ENCODE data around the gene IRAK2.

The IRAK2 gene

DNA sequence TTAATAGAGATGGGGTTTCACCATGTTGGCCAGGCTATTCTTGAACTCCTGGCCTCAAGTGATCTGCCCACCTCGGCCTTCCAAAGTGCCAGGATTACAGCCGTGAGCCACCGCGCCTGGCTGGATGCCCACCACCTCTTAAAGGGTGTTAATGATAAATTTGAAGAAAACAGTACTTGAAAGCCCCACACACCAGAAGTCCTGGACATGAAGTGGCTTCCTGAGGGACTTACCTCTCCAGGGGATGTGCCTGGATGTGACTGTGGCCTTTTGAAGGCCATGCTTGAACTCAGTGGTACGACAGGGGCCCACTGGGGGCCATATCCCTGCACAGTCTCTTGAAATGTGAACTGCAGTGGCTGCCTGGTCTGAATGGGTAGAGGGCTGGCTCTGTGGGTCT, 18.2 kb downstream of the IRAK2 start:
- DNase-seq (ENCODE audit: low spot score) = no peak
- Histone ChIP-seq H3K27ac (no peak overlapping the region), H3K4me3 (no peak overlapping the region)
- TF ChIP-seq, protein P1, sequence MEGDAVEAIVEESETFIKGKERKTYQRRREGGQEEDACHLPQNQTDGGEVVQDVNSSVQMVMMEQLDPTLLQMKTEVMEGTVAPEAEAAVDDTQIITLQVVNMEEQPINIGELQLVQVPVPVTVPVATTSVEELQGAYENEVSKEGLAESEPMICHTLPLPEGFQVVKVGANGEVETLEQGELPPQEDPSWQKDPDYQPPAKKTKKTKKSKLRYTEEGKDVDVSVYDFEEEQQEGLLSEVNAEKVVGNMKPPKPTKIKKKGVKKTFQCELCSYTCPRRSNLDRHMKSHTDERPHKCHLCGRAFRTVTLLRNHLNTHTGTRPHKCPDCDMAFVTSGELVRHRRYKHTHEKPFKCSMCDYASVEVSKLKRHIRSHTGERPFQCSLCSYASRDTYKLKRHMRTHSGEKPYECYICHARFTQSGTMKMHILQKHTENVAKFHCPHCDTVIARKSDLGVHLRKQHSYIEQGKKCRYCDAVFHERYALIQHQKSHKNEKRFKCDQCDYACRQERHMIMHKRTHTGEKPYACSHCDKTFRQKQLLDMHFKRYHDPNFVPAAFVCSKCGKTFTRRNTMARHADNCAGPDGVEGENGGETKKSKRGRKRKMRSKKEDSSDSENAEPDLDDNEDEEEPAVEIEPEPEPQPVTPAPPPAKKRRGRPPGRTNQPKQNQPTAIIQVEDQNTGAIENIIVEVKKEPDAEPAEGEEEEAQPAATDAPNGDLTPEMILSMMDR (IDR thresholded peaks at IDR 0.05) = no peak

GRCh38 chr3:10184250-10184649, 19.5 kb downstream of the IRAK2 start:
- Histone ChIP-seq H3K4me3 (no peak overlapping the region), H3K27ac (no peak overlapping the region)
- DNase-seq (ENCODE audit: low spot score) = no peak
- TF ChIP-seq, protein P1 (IDR thresholded peaks at IDR 0.05) = no peak

DNA sequence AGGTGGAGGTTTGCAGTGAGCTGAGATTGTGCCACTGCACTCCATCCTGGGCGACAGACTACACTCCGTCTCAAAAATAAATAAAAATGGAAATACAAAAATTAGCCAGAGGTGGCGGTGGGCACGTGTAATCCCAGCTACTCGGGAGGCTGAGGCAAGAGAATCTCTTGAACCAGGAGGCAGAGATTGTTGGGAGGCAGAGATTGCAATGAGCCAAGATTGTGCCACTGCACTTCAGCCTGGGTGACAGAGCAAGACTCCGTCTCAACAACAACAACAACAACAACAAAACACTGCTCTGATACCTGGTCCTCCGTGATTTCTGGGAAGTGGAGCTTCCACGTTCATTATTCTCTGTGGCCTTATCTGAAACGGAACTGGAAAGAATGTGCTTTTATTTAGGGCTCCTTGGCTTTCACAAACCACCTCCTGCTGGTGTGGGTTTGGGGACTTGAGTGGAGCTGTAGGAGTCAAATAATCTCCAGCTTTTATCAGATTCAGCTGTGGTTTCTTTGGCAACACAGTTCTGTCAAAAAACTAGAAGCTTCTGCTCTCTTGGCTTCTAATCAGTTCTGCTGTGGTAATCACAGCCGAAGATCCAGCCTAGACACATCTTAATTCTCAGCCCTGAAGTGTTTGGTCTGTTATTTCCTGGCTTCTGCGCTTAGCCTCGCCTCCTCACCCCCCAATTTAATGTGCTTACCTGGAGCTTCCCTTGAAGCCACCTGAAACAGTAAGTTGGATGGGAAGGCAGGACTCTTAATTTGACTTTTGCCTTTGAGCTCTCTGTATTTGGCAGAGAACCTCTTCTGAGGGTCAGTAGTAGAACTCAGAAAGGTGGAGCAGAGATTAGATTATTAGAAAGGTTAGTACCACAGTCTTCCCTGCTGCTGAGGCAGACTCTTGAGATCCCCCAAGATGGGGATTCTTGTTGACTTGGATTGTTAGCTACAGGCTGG, 21.4 kb downstream of the IRAK2 start:
- TF ChIP-seq, protein P1 (IDR thresholded peaks at IDR 0.05) = no peak
- DNase-seq (ENCODE audit: low spot score) = no peak
- peak overlapping the region in 1 of 2 donors; percentile 33 for H3K27ac ChIP-seq
- H3K4me3 ChIP-seq = no peak overlapping the region

DNA sequence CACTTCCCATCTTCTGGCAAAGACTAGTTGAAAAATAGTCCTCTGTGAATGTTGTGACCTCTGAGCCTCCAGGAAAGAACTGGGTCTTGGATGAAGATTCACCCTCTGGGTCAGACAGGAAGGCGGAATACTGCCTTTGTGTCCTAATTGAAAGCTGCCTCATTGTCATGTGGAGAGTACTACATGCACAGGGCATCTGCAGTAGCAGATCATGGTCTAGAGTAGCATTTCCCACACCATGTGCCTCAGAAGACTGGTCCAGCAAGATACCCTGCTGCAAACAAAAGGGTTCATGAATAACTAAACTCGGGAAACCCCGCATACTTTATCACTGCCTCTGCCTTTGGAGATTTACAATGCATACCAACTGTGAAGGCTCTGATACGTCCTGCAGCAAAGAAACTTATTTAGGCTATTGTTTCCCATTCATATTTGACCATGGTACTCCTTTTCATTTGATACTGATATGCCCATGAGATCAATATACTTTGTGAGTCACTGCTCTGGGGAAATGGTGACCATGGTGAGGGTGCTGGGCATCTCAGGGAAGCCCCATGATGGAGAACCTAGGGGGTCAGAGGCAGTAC, 22.7 kb downstream of the IRAK2 start:
- peak overlapping the region in 1 of 2 donors; percentile 9 for H3K27ac ChIP-seq
- TF ChIP-seq, protein P1 (IDR thresholded peaks at IDR 0.05) = no peak
- no peak for DNase-seq (ENCODE audit: low spot score)
- H3K4me3 ChIP-seq = no peak overlapping the region

GRCh38 chr3:10187944-10188343, 23.2 kb downstream of the IRAK2 start:
- no peak for DNase-seq (ENCODE audit: low spot score)
- Histone ChIP-seq H3K4me3 (no peak overlapping the region), H3K27ac (no peak overlapping the region)
- TF ChIP-seq, protein P1 (IDR thresholded peaks at IDR 0.05) = no peak

DNA sequence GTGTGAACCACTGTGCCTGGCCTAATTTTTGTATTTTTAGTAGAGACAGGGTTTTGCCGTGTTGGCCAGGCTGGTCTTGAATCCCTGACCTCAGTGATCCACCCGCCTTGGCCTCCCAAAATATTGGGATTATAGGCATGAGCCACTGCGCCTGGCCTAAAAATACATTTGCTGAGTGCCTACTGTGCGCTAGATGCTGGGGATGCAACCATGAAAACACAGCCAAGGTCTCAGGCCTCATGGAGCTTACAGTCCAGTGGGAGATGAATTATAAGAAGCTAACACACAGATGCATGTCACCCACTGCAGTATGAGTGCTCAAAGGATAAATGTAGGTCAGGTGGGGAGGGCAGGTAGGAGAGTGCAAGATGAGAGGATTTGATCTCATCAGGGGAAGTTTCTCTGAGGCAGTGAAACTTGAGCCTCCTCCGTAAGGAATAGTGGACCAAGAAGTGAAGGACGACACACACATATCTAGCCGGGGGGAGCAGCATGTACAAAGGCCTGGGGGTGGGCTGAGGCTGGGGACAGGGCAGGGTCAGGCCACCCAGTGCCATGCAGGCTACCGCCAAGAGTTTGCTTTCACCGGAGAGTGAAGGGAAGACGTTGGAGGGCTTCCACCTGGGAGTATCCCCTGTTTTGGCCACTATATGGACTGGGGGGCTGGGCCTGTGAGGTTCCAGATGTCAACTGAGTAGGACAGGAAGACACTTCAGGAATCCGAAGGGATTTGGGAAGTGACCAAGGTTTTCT, 24.3 kb downstream of the IRAK2 start:
- DNase-seq (ENCODE audit: low spot score) = no peak
- Histone ChIP-seq H3K27ac (peak overlapping the region; percentile 70 to 90), H3K4me3 (peak overlapping the region; percentile 16)
- TF ChIP-seq, protein P1 (IDR thresholded peaks at IDR 0.05) = no peak
